ENCODE measurements around the gene SMIM38. TPM values are rescaled to one million over a fixed set of nuclear protein-coding genes. Genes with fewer than 3 reads are reported as not detected.
"Not testable (repeated sequence)": the region's sequence is repeated elsewhere in the genome, so short reads cannot be mapped to it uniquely, and the experiment has no call there.

The SMIM38 gene
- total RNA-seq, 1 donor from 2014 or later: 0.65 TPM

- no peak for DNase-seq (ENCODE audit: low spot score, unreplicated experiment)
- no peak for TF ChIP-seq CTCF (IDR thresholded peaks at IDR 0.05; ENCODE audit: unreplicated experiment)
- no peaks in the 10 kb centered on the region for H3K27me3 Mint-ChIP-seq
- no peak overlapping the region for H3K4me3 Mint-ChIP-seq (ENCODE audit: low read depth)
- peaks cover 13% of the 10 kb centered on the region for H3K9me3 Mint-ChIP-seq (ENCODE audit: low read depth)
- peaks cover 26% of the 10 kb centered on the region for H3K4me1 Mint-ChIP-seq (ENCODE audit: low read depth)
- peaks cover 8% of the 10 kb centered on the region for H3K36me3 Mint-ChIP-seq (ENCODE audit: insufficient read depth)
- H3K27ac Mint-ChIP-seq: no peak overlapping the region
Observed at GRCh38 chr11:69135420-69136363, 20.0 kb upstream of the SMIM38 start.

GRCh38 chr11:69136471-69136870 is 19.3 kb upstream of the SMIM38 start:
- no peak for DNase-seq (ENCODE audit: low spot score, unreplicated experiment)
- Mint-ChIP-seq H3K36me3 (ENCODE audit: insufficient read depth) (peaks cover 8% of the 10 kb centered on the region), H3K9me3 (ENCODE audit: low read depth) (peaks cover 13% of the 10 kb centered on the region), H3K4me1 (ENCODE audit: low read depth) (peaks cover 26% of the 10 kb centered on the region), H3K27ac (no peak overlapping the region), H3K27me3 (no peaks in the 10 kb centered on the region), H3K4me3 (ENCODE audit: low read depth) (no peak overlapping the region)
- no peak for TF ChIP-seq CTCF (IDR thresholded peaks at IDR 0.05; ENCODE audit: unreplicated experiment)

GRCh38 chr11:69137151-69137844 is 18.4 kb upstream of the SMIM38 start:
- peaks cover 8% of the 10 kb centered on the region for H3K36me3 Mint-ChIP-seq (ENCODE audit: insufficient read depth)
- no peak overlapping the region for H3K27ac Mint-ChIP-seq
- DNase-seq (ENCODE audit: low spot score, unreplicated experiment): no peak
- peaks cover 13% of the 10 kb centered on the region for H3K9me3 Mint-ChIP-seq (ENCODE audit: low read depth)
- H3K27me3 Mint-ChIP-seq: no peaks in the 10 kb centered on the region
- no peak overlapping the region for H3K4me3 Mint-ChIP-seq (ENCODE audit: low read depth)
- H3K4me1 Mint-ChIP-seq (ENCODE audit: low read depth): peaks cover 27% of the 10 kb centered on the region
- no peak for TF ChIP-seq CTCF (IDR thresholded peaks at IDR 0.05; ENCODE audit: unreplicated experiment)

GRCh38 chr11:69138265-69138664 is 17.5 kb upstream of the SMIM38 start:
- Mint-ChIP-seq H3K4me1 (ENCODE audit: low read depth) (peaks cover 27% of the 10 kb centered on the region), H3K4me3 (ENCODE audit: low read depth) (no peak overlapping the region), H3K27ac (peak overlapping the region; percentile 57), H3K36me3 (ENCODE audit: insufficient read depth) (peaks cover 8% of the 10 kb centered on the region), H3K9me3 (ENCODE audit: low read depth) (peaks cover 10% of the 10 kb centered on the region), H3K27me3 (no peaks in the 10 kb centered on the region)
- TF ChIP-seq CTCF (IDR thresholded peaks at IDR 0.05; ENCODE audit: unreplicated experiment): no peak
- no peak for DNase-seq (ENCODE audit: low spot score, unreplicated experiment)

GRCh38 chr11:69140161-69140560 is 15.6 kb upstream of the SMIM38 start:
- not testable (repeated sequence) for H3K27ac Mint-ChIP-seq; H3K27me3 Mint-ChIP-seq; H3K36me3 Mint-ChIP-seq (ENCODE audit: insufficient read depth); DNase-seq (ENCODE audit: low spot score, unreplicated experiment); H3K9me3 Mint-ChIP-seq (ENCODE audit: low read depth); H3K4me3 Mint-ChIP-seq (ENCODE audit: low read depth)
- H3K4me1 Mint-ChIP-seq (ENCODE audit: low read depth): peaks cover 19% of the 10 kb centered on the region

Measured in progenitor cell of endocrine pancreas (in vitro differentiated cells).